Neural progenitor cell (in vitro differentiated cells): ENCODE data around the gene CAMKK1.

Experiments
- EZH2 ChIP-seq: fragments of 200-600 bp; sonication (generic); IDR thresholded peaks from 2 replicates; pipeline ENCODE4 v1.6.1; 2017; ENCODE audit warnings: antibody characterized with exemption, mild to moderate bottlenecking, moderate library complexity
- TF ChIP-seq, protein P1 (sequence below): fragments of 200-600 bp; sonication (generic); IDR thresholded peaks from 2 replicates; pipeline ENCODE4 v1.5.1; 2017; ENCODE audit warnings: antibody characterized with exemption, mild to moderate bottlenecking

DNA sequence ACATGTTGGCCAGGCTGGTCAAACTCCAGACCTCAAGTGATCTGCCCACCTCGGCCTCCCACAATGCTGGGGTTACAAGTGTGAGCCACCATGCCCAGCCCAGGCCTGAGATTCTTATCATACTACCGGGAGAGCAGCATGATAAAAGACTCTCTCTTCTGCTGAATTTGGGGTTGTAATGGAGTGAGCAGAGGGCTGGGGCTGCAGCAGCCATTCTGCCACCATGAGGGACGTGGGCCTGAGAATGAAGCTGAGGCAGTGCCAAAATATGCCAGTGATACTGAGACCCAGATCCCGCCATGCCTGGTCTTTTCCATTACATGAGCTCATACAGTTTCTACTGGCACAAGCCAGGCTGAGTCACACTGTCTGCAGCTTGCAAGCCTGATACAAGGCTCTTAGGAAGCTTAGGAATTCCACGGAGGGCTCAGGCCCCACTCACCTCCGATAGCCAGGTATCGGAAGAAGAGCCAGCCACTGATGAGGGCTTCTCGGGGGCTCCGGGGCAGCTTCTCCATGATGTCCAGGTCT, 43.0 kb upstream of the CAMKK1 start:
- TF ChIP-seq, protein P1, sequence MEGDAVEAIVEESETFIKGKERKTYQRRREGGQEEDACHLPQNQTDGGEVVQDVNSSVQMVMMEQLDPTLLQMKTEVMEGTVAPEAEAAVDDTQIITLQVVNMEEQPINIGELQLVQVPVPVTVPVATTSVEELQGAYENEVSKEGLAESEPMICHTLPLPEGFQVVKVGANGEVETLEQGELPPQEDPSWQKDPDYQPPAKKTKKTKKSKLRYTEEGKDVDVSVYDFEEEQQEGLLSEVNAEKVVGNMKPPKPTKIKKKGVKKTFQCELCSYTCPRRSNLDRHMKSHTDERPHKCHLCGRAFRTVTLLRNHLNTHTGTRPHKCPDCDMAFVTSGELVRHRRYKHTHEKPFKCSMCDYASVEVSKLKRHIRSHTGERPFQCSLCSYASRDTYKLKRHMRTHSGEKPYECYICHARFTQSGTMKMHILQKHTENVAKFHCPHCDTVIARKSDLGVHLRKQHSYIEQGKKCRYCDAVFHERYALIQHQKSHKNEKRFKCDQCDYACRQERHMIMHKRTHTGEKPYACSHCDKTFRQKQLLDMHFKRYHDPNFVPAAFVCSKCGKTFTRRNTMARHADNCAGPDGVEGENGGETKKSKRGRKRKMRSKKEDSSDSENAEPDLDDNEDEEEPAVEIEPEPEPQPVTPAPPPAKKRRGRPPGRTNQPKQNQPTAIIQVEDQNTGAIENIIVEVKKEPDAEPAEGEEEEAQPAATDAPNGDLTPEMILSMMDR: no peak
- TF ChIP-seq EZH2: no peak
